Erythroblast (primary cell): Measurements from ENCODE around the gene LRRC39.

Source experiments
- DNase-seq, 2 experiments: peaks; one replicate each; lab custom pipeline; 2025; lab: John Stamatoyannopoulos, UW
- GATA1 ChIP-seq: IDR thresholded peaks from 2 replicates; pipeline ENCODE4 v1.6.1; 2011; ENCODE audit warnings: low read depth, mild to moderate bottlenecking, control low read depth, low read length, moderate library complexity
- POLR2A ChIP-seq: IDR thresholded peaks from 2 replicates; pipeline ENCODE4 v1.6.1; 2011; ENCODE audit warnings: mild to moderate bottlenecking, low read length

The LRRC39 gene

GRCh38 chr1:100183370-100183769 is 5.3 kb upstream of the LRRC39 start:
- no peak for TF ChIP-seq GATA1
- no peak for TF ChIP-seq POLR2A
- no peak for DNase-seq

- no peak for TF ChIP-seq POLR2A
- TF ChIP-seq GATA1 = no peak
- DNase-seq = no peak
Measured at GRCh38 chr1:100177295-100178041, 588 bp downstream of the LRRC39 start.

- no peak for TF ChIP-seq GATA1
- TF ChIP-seq POLR2A = no peak
- no peak for DNase-seq
Measured at GRCh38 chr1:100168051-100168450, 10.0 kb downstream of the LRRC39 start.

- no peak for TF ChIP-seq GATA1
- no peak for TF ChIP-seq POLR2A
- DNase-seq = no peak
Measured at GRCh38 chr1:100164702-100165101, 13.4 kb downstream of the LRRC39 start.

GRCh38 chr1:100164216-100164615 is 13.8 kb downstream of the LRRC39 start:
- DNase-seq = no peak
- no peak for TF ChIP-seq POLR2A
- no peak for TF ChIP-seq GATA1

- DNase-seq = no peak
- TF ChIP-seq POLR2A (no peak), GATA1 (no peak)
Measured at GRCh38 chr1:100162881-100163280, 15.2 kb downstream of the LRRC39 start.

- no peak for DNase-seq
- TF ChIP-seq GATA1 (no peak), POLR2A (no peak)
Measured at GRCh38 chr1:100152271-100152670, 25.8 kb downstream of the LRRC39 start.

GRCh38 chr1:100151679-100152078 is 26.4 kb downstream of the LRRC39 start:
- DNase-seq = no peak
- TF ChIP-seq GATA1 (no peak), POLR2A (no peak)

GRCh38 chr1:100147875-100148274 is 30.2 kb downstream of the LRRC39 start:
- TF ChIP-seq POLR2A = no peak
- no peak for TF ChIP-seq GATA1
- no peak for DNase-seq

GRCh38 chr1:100146958-100147357 is 31.1 kb downstream of the LRRC39 start:
- TF ChIP-seq POLR2A (no peak), GATA1 (no peak)
- no peak for DNase-seq

- no peak for TF ChIP-seq POLR2A
- no peak for TF ChIP-seq GATA1
- no peak for DNase-seq
Measured at GRCh38 chr1:100145116-100145515, 32.9 kb downstream of the LRRC39 start.

- DNase-seq = no peak
- TF ChIP-seq POLR2A (no peak), GATA1 (no peak)
Measured at GRCh38 chr1:100142343-100142742, 35.7 kb downstream of the LRRC39 start.

- DNase-seq = no peak
- TF ChIP-seq GATA1 = no peak
- TF ChIP-seq POLR2A = no peak
Measured at GRCh38 chr1:100141192-100141591, 36.9 kb downstream of the LRRC39 start.

GRCh38 chr1:100137602-100138001 is 40.5 kb downstream of the LRRC39 start:
- TF ChIP-seq POLR2A (no peak), GATA1 (no peak)
- DNase-seq = no peak

GRCh38 chr1:100134872-100135271 is 43.2 kb downstream of the LRRC39 start:
- TF ChIP-seq GATA1 (no peak), POLR2A (no peak)
- peak; percentile 13 for DNase-seq
